Ascending aorta (tissue), 2 donors: Measurements from ENCODE around the gene TIMM50. TPM values are rescaled to one million over a fixed set of nuclear protein-coding genes. Genes with fewer than 3 reads are reported as not detected.

Experiments used
- DNase-seq, 2 donors: peaks; one replicate each; pipeline ENCODE4 v3.0.0-alpha.2; 2019; ENCODE audit warnings: low spot score in 2 of 2
- H3K27ac ChIP-seq, 2 donors: fragments of 200-600 bp; sonication (generic); one replicate each; pipeline ENCODE4 v1.5.1; 2016 to 2017; ENCODE audit warnings: mild to moderate bottlenecking in 1 of 2
- H3K27me3 ChIP-seq: fragments of 200-600 bp; sonication (generic); one replicate; pipeline ENCODE4 v1.5.1; 2017
- H3K36me3 ChIP-seq, 2 donors: fragments of 200-600 bp; sonication (generic); one replicate each; pipeline ENCODE4 v1.5.1; 2016
- H3K4me1 ChIP-seq, 2 donors: fragments of 200-600 bp; sonication (generic); one replicate each; pipeline ENCODE4 v1.5.1; 2016 to 2017; ENCODE audit warnings: mild to moderate bottlenecking in 1 of 2
- H3K4me3 ChIP-seq, 2 donors: fragments of 200-600 bp; sonication (generic); one replicate each; pipeline ENCODE4 v1.5.1; 2016 to 2017; ENCODE audit warnings: mild to moderate bottlenecking in 1 of 2
- H3K9me3 ChIP-seq, 2 donors: fragments of 200-600 bp; sonication (generic); one replicate each; pipeline ENCODE4 v1.5.1; 2016
- CTCF ChIP-seq, 3 experiments: fragments of 200-600 bp in 2 of 3; fragments of 450-650 bp in 1 of 3; sonication (generic) in 2 of 3; IDR thresholded peaks; one replicate each; pipeline ENCODE4 v1.5.1; 2016 to 2019; ENCODE audit warnings: antibody characterized with exemption in 3 of 3, mild to moderate bottlenecking in 1 of 3, moderate library complexity in 1 of 3
- intact Hi-C: fragments of 100-400 bp; cut with DNase I; formaldehyde crosslinking; loops from one replicate; pipeline ENCODE4 v1.15.1; 2023
- total RNA-seq: library from RNA; depleted of rRNA; stranded (reverse); fragments of >200 nt; gene quantifications from one replicate; pipeline ENCODE4 v1.1.0, GENCODE V29; 2016

The TIMM50 gene
- 92.0 TPM for total RNA-seq

GRCh38 chr19:39480337-39481228 is at the start of gene TIMM50:
TSS of gene TIMM50 (plus strand) at chr19:39480838. CDS start at chr19:39480854, 16 bp downstream.
- DNase-seq, result peak; percentile 79 to 98
- Histone ChIP-seq H3K27me3 (no peaks in the 10 kb centered on the region), H3K27ac (peak within 1 kb of the TSS; percentile 38 to 82), H3K4me3 (peak within 1 kb of the TSS; percentile 68 to 83), H3K36me3 (peaks cover 14 to 30% of the 10 kb centered on the region in 2 donors), H3K9me3 (no peaks in the 10 kb centered on the region), H3K4me1 (peaks cover 4 to 12% of the 10 kb centered on the region in 2 donors)
- intact Hi-C loops, result loop anchor here (1.0 to 2.0 kb wide), 4 partner anchors 36 to 90 kb away; partner anchors contain the start of genes EID2B, MED29, PAF1 and SUPT5H
- TF ChIP-seq CTCF (IDR thresholded peaks at IDR 0.05), result no peak

DNA sequence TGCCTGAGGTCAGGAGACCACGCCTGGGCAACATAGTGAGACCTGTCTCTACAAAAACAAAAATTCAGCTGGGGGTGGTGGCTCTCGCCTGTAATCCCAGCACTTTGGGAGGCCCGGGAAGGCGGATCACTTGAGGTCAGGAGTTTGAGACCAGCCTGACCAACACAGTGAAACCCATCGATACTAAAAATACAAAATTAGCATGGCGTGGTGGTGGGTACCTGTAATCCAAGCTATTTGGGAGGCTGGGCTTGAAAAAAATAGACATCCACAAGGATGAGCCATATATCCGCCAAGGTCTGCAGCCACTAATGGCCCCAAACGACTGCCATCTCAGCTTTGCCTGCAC is 48.0 kb upstream of the TIMM50 start:
- Histone ChIP-seq H3K4me1 (peaks cover 16 to 43% of the 10 kb centered on the region in 2 donors), H3K27me3 (no peaks in the 10 kb centered on the region), H3K9me3 (no peaks in the 10 kb centered on the region), H3K27ac (no peak overlapping the region), H3K4me3 (no peak overlapping the region), H3K36me3 (peaks cover 25 to 40% of the 10 kb centered on the region in 2 donors)
- intact Hi-C loops, result no loop called here
- no peak for DNase-seq
- no peak for TF ChIP-seq CTCF (IDR thresholded peaks at IDR 0.05)

DNA sequence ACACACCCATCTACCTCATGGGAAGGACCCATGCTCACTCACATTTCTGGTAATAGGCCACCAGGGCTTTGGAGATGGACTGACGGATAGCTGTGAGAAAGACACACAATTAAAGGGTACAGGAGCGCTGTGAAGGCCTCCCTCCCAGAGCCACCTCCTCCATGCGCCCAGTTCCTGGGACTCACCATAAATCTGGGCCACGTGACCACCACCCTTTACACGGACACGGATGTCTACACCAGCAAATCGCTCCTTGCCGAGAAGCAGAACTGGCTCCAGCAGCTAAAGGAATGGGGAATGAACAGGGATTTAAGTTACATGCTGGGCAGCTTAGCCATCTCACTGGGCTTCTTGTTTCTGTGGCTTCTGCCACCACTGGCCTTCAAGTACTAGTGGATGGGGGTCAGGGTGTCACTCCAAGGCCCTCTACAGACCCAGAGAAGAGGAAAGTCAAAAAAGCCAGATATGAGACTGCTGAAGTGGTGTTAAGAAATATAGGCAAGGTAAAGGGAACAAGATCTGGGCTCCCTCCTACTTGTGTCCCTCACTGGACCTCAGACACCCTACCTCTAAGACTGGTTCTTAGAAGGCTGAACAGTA is 47.1 kb upstream of the TIMM50 start:
- TF ChIP-seq CTCF (IDR thresholded peaks at IDR 0.05), result no peak
- Histone ChIP-seq H3K4me3 (peak overlapping the region in 1 of 2 donors; percentile 82), H3K27ac (no peak overlapping the region), H3K4me1 (peaks cover 12 to 36% of the 10 kb centered on the region in 2 donors), H3K36me3 (peaks cover 25 to 40% of the 10 kb centered on the region in 2 donors), H3K27me3 (no peaks in the 10 kb centered on the region), H3K9me3 (no peaks in the 10 kb centered on the region)
- intact Hi-C loops, result no loop called here
- no peak for DNase-seq

DNA sequence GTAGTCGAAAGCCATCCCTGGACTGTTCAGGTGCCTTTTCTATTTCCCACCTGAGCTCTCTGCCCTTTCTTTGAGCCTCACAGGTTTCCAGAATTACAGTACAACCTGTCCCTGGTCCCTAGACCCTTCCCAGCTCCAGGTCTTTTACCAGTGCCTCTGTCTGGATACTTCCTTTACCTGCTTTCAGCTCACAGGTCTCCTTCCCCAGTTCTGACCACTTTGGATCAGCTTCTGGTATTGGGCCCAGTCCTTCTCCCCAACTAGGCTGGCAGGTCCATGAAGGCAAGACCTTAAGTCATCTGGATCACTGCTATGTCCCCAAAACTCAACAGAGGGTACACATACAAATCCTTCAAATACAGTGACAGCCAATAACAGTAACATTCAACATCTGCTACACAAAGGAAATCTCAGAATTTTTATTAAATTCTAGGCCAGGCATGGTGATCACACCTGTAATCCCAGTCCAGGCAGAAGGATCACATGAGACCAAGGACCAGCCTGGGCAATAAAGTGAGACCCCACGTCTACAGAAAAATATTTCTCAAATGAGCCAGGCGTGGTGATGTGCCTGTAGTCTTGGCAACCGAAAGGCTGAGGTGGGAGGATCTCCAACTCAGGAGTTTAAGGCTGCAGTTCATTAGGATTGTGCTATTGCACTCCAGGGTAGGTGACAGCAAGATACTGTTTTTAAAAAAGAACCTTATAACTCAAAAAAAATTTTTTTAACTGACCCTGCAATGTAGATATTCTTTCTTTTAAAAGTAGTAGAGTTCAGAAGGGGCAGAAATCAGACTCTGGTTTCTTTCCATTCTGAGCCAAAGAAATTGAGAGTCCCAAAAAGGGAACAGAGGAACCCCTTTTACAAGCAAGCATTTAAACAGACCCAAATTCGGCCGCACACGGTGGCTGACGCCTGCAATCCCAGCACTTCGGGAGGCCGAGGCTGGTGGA is 46.2 kb upstream of the TIMM50 start:
- H3K4me3 ChIP-seq, result peak overlapping the region; percentile 72 to 82
- no peaks in the 10 kb centered on the region for H3K27me3 ChIP-seq
- H3K36me3 ChIP-seq, result peaks cover 25 to 40% of the 10 kb centered on the region in 2 donors
- no peak for DNase-seq
- peaks cover 10 to 28% of the 10 kb centered on the region in 2 donors for H3K4me1 ChIP-seq
- H3K9me3 ChIP-seq, result no peaks in the 10 kb centered on the region
- TF ChIP-seq CTCF (IDR thresholded peaks at IDR 0.05), result no peak
- intact Hi-C loops, result no loop called here
- peak overlapping the region; percentile 72 to 74 for H3K27ac ChIP-seq
